GM12874 (cell line): ENCODE data around the gene RPS6KA2.

Experiments used
- CTCF ChIP-seq: IDR thresholded peaks from 2 replicates; pipeline ENCODE4 v1.5.1; 2011; ENCODE audit warnings: low read depth, mild to moderate bottlenecking, control low read depth, low read length, moderate library complexity; ENCODE audit not compliant: insufficient read depth

RPS6KA2 gene

DNA sequence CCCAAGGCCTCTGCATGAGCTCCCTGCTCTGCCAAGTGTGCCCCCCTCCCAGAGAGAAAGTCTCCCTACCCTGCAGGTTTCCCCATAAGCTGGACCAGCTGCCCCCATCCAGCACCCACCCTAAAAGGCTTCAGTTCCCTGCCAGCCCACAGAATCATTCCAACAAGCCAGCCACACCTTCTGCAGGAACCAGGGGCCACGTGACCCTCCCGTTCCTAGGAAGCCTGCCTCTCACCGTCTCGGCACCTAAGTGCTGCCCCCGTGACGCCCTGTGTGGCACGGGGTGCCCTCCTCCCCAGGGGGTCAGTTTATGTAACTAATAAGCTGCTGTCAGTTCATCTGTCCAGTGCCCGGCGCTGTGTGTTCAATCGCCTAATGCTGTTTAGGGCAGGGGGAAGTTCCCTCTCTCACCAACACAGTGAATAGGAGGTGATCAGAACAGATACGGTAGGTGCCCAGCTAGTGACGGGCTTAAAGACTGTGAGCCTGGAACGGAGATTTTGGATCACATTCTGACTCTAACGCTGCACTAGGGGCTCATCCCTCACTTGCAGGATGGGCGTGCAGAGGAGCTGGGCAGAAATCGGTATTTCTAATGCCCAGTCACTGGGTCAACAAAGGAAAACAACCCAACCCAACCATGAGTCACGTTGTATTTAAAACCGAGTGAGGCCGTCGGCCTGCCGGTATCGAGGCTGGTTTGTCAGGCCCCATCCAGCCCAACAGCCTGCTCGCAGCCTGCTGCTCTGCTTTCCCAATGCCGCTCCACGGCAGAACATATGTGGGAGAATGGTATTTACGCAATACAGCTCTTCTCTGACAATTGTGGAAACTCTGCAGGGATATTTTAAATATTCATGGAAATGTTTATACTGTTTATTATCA, 96.6 kb downstream of the RPS6KA2 start:
- TF ChIP-seq CTCF = no peak

DNA sequence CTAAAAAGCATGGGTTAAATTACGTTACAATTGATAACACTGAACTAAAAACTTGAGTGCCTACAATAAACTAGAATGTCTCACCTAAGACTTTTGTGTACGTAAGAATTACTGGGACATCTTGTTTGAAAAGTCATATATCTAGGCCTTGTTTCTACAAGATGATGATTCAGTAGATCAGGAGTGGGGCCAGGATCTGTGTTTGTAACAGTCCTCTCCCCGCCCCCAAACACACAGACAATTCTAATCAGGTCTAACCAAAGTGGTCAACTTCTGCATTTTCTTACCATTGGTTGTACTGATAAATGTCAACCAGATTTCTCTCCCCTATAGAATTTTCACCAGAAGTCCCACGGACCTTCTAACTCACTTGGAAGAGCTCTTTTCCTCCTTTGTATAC, 97.5 kb downstream of the RPS6KA2 start:
- TF ChIP-seq CTCF = no peak

- no peak for TF ChIP-seq CTCF
Observed at GRCh38 chr6:166527849-166528248, 99.2 kb downstream of the RPS6KA2 start.

DNA sequence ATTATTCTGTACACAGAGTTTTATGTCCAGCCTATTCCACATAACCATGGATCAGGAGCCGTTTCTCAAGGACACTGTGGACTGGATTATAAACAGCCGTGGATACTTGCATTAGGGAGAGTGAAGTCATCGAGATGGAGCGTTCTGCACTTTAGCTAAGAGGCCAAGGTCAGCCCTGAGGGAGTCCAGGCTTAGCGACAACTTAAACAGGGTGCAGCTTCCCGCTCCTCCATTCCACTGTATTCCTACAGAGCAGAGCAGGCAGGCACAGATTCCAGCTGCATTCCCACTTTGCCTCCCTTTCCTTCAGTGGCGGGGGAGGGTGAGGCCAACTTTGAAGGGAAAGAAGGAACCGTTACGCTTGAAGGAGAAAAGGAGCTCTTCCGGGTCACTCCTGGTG, 100.1 kb downstream of the RPS6KA2 start:
- TF ChIP-seq CTCF = no peak

DNA sequence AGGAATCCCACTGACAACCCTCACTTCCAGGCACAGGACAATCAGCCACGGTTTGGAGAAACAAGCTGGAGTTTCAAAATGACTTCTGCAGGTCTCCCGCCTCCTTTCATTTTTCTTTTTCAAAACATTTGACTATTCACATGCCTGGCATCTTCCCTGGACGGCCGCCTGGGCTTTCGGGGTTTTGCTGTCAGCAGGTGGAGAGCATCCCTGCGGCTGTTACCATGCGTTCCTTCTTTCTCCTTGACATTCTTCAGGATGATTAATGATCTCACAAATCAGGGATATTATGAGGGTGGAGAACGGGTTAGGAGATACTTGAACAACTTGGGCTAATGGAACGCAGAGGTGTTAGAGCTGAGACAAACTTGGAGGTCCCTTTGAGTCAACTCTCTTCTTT, 101.5 kb downstream of the RPS6KA2 start:
- no peak for TF ChIP-seq CTCF

DNA sequence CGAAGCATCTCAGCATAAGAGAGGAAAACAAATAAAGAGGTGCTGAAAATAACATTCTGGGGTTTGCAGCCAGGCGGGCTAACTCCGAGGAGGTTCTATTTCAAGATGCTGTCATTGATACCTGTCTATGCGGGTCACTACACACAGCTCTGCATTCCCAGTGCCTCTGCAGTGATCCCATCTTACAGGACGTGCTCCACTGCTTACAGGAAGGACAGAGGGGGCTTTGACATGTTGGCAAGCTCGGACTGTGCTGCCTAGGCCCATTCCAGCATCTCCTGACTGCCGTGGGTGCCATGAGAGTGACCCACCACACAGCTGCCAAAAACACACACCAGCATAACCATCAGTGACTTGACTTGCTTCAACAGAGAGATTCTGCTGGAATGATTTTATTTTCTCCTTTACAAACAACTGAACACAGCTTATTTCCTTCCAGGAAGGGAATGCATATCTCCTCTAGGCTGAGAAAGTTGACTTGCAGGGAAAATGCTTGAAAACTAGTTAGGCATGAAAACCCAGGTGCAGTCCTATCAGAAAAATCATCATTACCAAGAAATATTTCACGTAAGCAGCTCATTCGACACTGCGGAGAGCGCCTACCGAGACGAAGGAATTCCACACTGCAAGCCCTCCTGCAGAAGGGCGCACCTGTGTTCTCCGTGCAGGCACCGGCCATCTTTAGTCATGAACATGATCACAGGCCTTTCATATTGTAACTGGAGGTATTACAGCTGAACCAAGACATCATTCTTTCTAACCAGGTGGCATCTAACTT, 103.1 kb downstream of the RPS6KA2 start:
- no peak for TF ChIP-seq CTCF
